GM12874 (cell line): Measurements from ENCODE around the gene HOTAIR.

Experiments used
- CTCF ChIP-seq: IDR thresholded peaks from 2 replicates; pipeline ENCODE4 v1.5.1; 2011; ENCODE audit warnings: low read depth, mild to moderate bottlenecking, control low read depth, low read length, moderate library complexity; ENCODE audit not compliant: insufficient read depth

The HOTAIR gene

GRCh38 chr12:53964315-53964713 is 10.4 kb downstream of the HOTAIR start:
- TF ChIP-seq CTCF = no peak

DNA sequence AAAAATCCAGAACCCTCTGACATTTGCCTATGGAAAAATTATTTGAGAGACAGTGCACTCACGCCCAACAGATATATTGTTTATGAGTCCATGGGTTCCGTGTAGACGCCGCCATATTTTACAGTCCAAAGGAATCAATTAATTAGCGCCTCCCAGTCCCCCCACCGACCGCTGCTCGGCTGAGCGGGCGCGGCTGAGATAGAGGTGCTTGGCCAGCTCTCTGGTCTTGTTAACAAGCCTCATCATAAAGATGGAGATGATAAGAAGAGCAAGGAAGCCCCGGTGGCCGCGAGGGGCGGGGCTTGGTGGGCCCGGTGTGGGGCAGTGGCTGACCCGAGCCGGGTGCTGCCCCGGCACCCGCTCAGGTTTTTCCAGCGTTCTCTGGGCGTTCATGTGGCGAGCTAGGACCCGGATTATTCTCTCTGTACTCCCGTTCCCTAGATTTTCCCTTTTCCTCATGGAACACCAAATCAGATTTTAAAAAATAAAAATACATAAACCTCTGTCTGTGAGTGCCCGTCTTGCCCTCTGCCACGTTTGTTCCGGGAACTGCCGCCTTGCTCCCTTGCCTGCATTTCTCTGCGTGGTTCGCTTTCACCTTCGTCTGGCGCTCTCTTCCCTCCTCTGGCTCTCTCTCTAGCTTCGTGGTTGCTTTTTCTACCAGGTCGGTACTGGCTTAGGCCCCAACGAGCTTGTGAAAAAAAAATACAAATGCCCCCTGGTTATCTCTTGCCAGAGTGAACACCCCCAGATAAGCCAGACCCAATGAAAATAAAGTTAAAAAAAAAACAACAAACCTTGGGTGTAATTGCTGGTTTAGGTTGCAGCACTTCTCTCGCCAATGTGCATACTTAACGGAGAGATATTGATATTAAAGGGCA is 11.1 kb downstream of the HOTAIR start:
- TF ChIP-seq CTCF = no peak

GRCh38 chr12:53963005-53963404 is 11.7 kb downstream of the HOTAIR start:
- no peak for TF ChIP-seq CTCF

DNA sequence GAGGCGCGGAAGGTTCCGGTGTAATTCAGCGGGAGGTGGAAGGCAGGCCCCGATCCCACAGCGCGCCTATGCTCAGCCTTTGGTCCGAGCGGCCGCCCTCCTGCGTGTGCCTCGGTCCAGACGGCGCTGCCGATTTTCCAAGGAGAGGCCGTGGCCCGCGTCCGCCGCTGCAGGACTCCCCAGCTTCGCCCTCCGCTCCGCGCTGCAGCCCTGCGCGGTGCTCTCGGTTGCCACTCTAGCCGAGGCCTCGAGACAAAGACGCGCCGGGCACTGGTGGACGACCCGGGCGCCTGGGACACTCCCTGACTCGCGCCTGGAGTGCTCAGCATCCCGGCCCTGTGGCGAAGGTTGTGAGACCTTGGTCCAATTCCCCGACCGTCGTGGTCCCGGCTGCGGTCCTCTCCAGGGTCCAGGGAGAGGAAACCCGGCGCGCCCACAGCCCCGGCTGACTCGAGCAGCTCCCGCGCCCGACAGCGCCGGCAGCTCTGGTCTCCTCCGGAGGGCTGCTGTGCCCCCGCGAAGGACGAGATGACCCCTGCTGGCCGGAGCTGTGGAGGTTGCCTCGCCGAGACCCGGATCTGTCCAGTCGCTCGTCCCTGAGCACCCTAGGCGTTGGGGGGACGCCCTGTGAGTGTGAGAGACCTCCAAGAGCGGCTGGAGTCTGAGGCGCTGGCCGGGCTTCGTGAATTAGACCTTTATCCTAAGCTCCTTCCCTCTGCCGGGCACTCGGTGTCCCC is 13.6 kb downstream of the HOTAIR start:
- no peak for TF ChIP-seq CTCF

- no peak for TF ChIP-seq CTCF
Observed at GRCh38 chr12:53960187-53961024, 14.3 kb downstream of the HOTAIR start.

DNA sequence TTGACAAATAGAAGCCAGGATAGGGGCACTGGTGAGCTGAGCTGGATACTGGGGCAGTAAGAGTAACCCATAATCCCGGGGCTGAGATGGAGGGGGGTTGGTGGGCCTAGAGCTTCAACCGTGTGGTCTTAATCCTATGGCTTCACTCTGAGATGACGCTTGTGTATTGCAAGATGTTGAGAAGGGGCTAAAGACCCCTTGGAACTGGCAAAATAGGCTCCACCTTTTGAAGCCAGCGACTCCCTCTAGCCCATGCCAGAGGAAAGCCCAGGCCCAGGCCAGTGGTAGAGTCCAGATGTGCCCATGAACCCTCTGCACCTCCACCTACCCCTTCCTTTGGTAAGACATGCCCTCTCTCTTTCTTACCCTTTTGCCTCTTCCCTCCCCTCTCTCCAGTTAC is 15.4 kb downstream of the HOTAIR start:
- TF ChIP-seq CTCF = no peak

DNA sequence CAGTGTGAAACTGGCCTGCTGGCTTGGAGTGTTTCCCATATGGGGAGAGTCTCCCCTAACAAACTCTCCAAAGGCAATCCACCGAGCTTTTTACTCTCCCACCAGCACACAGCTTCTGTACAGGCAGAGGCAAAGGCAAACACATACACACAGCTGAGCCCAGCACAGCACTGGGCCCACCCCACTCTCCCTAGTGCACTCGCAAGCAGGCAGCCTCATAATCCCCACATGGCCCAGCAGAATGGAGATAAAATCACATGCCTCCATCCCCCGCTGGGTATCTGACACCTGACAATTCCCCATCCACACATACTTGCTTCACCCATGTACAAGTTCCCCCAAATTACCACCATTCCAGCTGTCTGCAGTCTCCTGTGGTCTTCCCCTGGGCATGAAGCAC is 16.6 kb downstream of the HOTAIR start:
- no peak for TF ChIP-seq CTCF
